Endothelial cell of umbilical vein (primary cell): ENCODE data around the gene ROMO1. TPM values are rescaled to one million over a fixed set of nuclear protein-coding genes. Genes with fewer than 3 reads are reported as not detected.

ENCODE experiments used
- BruUV-seq: library from RNA; stranded (reverse); fragments of 400-500 nt; replicated peaks from 2 replicates; lab custom pipeline; 2021; lab: Mats Ljungman, UMichigan
- CTCF ChIA-PET: fragments of 300-600, 350-600 bp; sonication (Branson Sonifier 250); formaldehyde crosslinking; loops from one replicate; lab custom pipeline; 2021; ENCODE audit warnings: antibody characterized with exemption, inconsistent platforms; lab: Charles Lee
- POLR2A ChIA-PET: fragments of 300-600, 350-600 bp; sonication (Branson Sonifier 250); formaldehyde crosslinking; loops from one replicate; lab custom pipeline; 2021; ENCODE audit warnings: antibody characterized with exemption, inconsistent platforms; lab: Charles Lee
- DNase-seq: peaks from one replicate; pipeline ENCODE4 v3.0.0-alpha.2; 2011; ENCODE audit warnings: low read depth, low spot score
- FAIRE-seq: peaks from 2 replicates; lab custom pipeline; 2011; peaks lifted over from hg19 to GRCh38; lab: Jason Lieb, UNC
- H2AFZ ChIP-seq: 2 replicates; pipeline ENCODE4 v1.6.0; 2012; ENCODE audit warnings: low read depth, low read length, control low read depth, inconsistent platforms
- H3K27ac ChIP-seq: 2 replicates; pipeline ENCODE4 v1.5.1; 2011; ENCODE audit warnings: low read depth, mild to moderate bottlenecking, control low read depth, low read length, moderate library complexity; ENCODE audit not compliant: insufficient read depth
- H3K27me3 ChIP-seq, 2 experiments: 2 replicates each; pipeline versions ENCODE4 v1.6.0 to v1.6.1; 2011; ENCODE audit warnings: low read length in 2 of 2, mixed read lengths in 1 of 2; ENCODE audit not compliant: control insufficient read depth in 2 of 2, insufficient read depth in 2 of 2
- H3K36me3 ChIP-seq, 2 experiments: 2 replicates in 1 of 2; 3 replicates in 1 of 2; pipeline ENCODE4 v1.5.1; 2011; ENCODE audit warnings: low read length in 2 of 2, mild to moderate bottlenecking in 1 of 2, moderate library complexity in 1 of 2; ENCODE audit not compliant: control insufficient read depth in 2 of 2, insufficient read depth in 2 of 2; ENCODE audit errors: extremely low read depth in 1 of 2
- H3K4me1 ChIP-seq: 3 replicates; pipeline ENCODE4 v1.5.1; 2011; ENCODE audit warnings: mild to moderate bottlenecking, low read length; ENCODE audit not compliant: control insufficient read depth, insufficient read depth; ENCODE audit errors: extremely low read depth
- H3K4me2 ChIP-seq: 2 replicates; pipeline ENCODE4 v1.6.1; 2011; ENCODE audit warnings: low read length, control low read depth, mixed read lengths; ENCODE audit not compliant: insufficient read depth
- H3K4me3 ChIP-seq, 3 experiments: fragments of 200-600 bp in 1 of 3; sonication (generic), shearing (Covaris generic) in 1 of 3; replicated peaks in 1 of 3; 2 replicates each; pipeline ENCODE4 v1.5.1; 2011 to 2016; ENCODE audit warnings: control low read depth in 3 of 3, low read length in 3 of 3, mild to moderate bottlenecking in 2 of 3, inconsistent platforms in 1 of 3, low read depth in 1 of 3, moderate library complexity in 1 of 3; ENCODE audit not compliant: insufficient read depth in 1 of 3
- H3K79me2 ChIP-seq: 2 replicates; pipeline ENCODE4 v1.6.0; 2012; ENCODE audit warnings: low read length, inconsistent platforms; ENCODE audit not compliant: control insufficient read depth, insufficient read depth
- H3K9ac ChIP-seq: replicated peaks from 2 replicates; pipeline ENCODE3; 2011; ENCODE audit warnings: low read length, control low read depth; ENCODE audit not compliant: insufficient read depth; ENCODE audit errors: extremely low read depth
- H3K9me1 ChIP-seq: replicated peaks from 3 replicates; pipeline ENCODE4 v1.6.0; 2011; ENCODE audit warnings: mild to moderate bottlenecking, low read length; ENCODE audit not compliant: control insufficient read depth, insufficient read depth; ENCODE audit errors: extremely low read depth
- H3K9me3 ChIP-seq: replicated peaks from 2 replicates; pipeline ENCODE4 v1.5.1; 2012; ENCODE audit warnings: low read length, inconsistent platforms; ENCODE audit not compliant: control insufficient read depth, insufficient read depth
- H4K20me1 ChIP-seq: replicated peaks from 2 replicates; pipeline ENCODE3; 2011; ENCODE audit warnings: mild to moderate bottlenecking, low read length; ENCODE audit not compliant: control insufficient read depth, insufficient read depth; ENCODE audit errors: extremely low read depth
- EZH2 ChIP-seq: IDR thresholded peaks from 2 replicates; pipeline ENCODE4 v1.6.1; 2012; ENCODE audit warnings: borderline replicate concordance, low read depth, mild to moderate bottlenecking, moderate library complexity, low read length, inconsistent platforms; ENCODE audit not compliant: severe bottlenecking
- FOS ChIP-seq: IDR thresholded peaks from 2 replicates; pipeline ENCODE4 v1.6.1; 2011; ENCODE audit warnings: mild to moderate bottlenecking, low read length, moderate library complexity, borderline replicate concordance; ENCODE audit not compliant: insufficient read depth
- GATA2 ChIP-seq: IDR thresholded peaks from 2 replicates; pipeline ENCODE4 v1.7.0; 2011; ENCODE audit warnings: low read depth, mild to moderate bottlenecking, moderate library complexity, mixed read lengths, low read length; ENCODE audit not compliant: insufficient read length, insufficient read depth
- JUN ChIP-seq: IDR thresholded peaks from 2 replicates; pipeline ENCODE4 v1.6.1; 2011; ENCODE audit warnings: borderline replicate concordance, low read depth; ENCODE audit not compliant: insufficient read length, insufficient read depth
- MYC ChIP-seq: IDR thresholded peaks from one replicate; pipeline ENCODE4 v1.6.1; 2011; ENCODE audit warnings: mild to moderate bottlenecking, low read depth, low read length
- POLR2A ChIP-seq: IDR thresholded peaks from 2 replicates; pipeline ENCODE4 v1.6.1; 2012; ENCODE audit warnings: low read depth, mild to moderate bottlenecking, control low read depth, low read length
- POLR2AphosphoS5 ChIP-seq: IDR thresholded peaks from 2 replicates; pipeline ENCODE4 v1.6.1; 2012; ENCODE audit warnings: low read depth, mild to moderate bottlenecking, control low read depth, low read length, moderate library complexity; ENCODE audit not compliant: insufficient read depth
- dilution Hi-C: fragments of 300-500 bp; cut with MboI; formaldehyde crosslinking; loops from one replicate; pipeline ENCODE4 v1.15.0; 2019; ENCODE audit warnings: low sequenced_read_pairs; ENCODE audit not compliant: extremely low pct_ligation_motif_present
- intact Hi-C: fragments of 100-400 bp; cut with micrococcal nuclease; formaldehyde crosslinking; loops from one replicate; pipeline ENCODE4 v1.10.0; 2022
- polyA plus RNA-seq, 4 experiments: library from polyadenylated mRNA; depleted of rRNA in 3 of 4; stranded (reverse) in 3 of 4; unstranded in 1 of 4; fragments of >200 nt; gene quantifications; 2 replicates each; pipeline versions ENCODE4 v1.2.1 to v1.2.3, GENCODE V29; 2011 to 2012; ENCODE audit warnings: missing spikeins in 1 of 4
- total RNA-seq: library from RNA; stranded (reverse); gene quantifications from 2 replicates; pipeline ENCODE4 v1.2.3, GENCODE V29; 2021
- TF ChIP-seq, protein P1 (sequence below): IDR thresholded peaks from 2 replicates; pipeline ENCODE4 v1.6.1; 2011; ENCODE audit not compliant: insufficient read depth, insufficient read length
- TF ChIP-seq, protein P2 (sequence below), 2 donors: IDR thresholded peaks; 1 replicate in 1 of 2; 2 replicates in 1 of 2; pipeline ENCODE4 v1.5.1; 2011; ENCODE audit warnings: low read length in 2 of 2, mild to moderate bottlenecking in 2 of 2, moderate library complexity in 2 of 2, control low read depth in 1 of 2, inconsistent platforms in 1 of 2, low read depth in 1 of 2; ENCODE audit not compliant: insufficient read depth in 1 of 2; ENCODE audit errors: extremely low read depth in 1 of 2

The ROMO1 gene
- total and polyA plus RNA-seq, 2 donors (not counting 3 experiments of a cell fraction or from before 2014, with no cell fraction given), result 174 to 1,099 TPM

DNA sequence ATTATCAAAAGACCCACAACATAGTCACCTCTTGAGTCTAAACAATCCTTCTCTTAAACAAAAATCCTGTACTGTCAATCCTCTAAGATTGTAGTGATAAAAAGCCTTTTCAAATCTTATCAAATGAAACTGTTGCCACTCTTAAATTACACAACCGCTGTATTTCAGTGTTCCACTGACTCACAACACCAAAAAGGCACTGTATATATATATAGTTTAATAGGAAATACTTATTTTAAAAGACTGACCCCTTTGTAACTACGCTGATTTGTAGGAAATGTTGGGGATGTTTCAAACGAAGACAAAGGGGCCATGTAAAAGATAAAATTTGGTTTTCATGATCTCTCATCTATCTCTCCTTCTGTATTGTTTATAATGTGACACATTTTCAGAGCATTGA, 48.6 kb upstream of the ROMO1 start:
- Histone ChIP-seq H3K27me3 (no peaks in the 10 kb centered on the region), H4K20me1 (peaks cover 10% of the 10 kb centered on the region), H3K27ac (no peak overlapping the region), H3K9me1 (no peaks in the 10 kb centered on the region), H3K9me3 (no peaks in the 10 kb centered on the region), H3K79me2 (peaks cover 87% of the 10 kb centered on the region), H3K9ac (no peak overlapping the region), H3K4me2 (no peak overlapping the region), H2AFZ (no peak overlapping the region), H3K36me3 (peaks cover 19 to 21% of the 10 kb centered on the region in 2 experiments), H3K4me3 (no peak overlapping the region), H3K4me1 (no peaks in the 10 kb centered on the region)
- no peak for TF ChIP-seq POLR2AphosphoS5
- TF ChIP-seq POLR2A, result no peak
- TF ChIP-seq EZH2, result no peak
- ChIA-PET POLR2A (no interaction called here), CTCF (no interaction called here)
- FAIRE-seq (no peak), DNase-seq (no peak)
- intact Hi-C loops, result no loop called here
- dilution Hi-C loops, result no loop called here
- no TSS peak for BruUV-seq

DNA sequence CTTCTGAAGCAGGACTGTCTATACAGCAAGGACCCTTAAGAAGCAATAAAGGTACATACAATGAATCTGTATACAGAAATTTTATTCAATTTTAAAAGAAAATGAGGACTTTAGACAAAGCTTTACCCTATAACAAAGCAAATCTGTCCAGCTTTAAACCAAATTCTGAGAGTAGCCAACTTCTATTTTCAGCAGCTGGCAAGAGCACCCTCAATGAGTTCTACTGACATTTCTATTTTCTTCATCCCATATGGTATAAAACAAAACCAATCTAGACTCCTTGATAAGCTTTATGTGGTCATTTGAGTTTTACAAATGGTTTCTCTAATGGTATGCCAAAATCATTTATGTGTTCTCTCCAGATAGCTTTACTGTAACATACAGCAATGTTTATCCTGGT, 47.2 kb upstream of the ROMO1 start:
- peaks cover 19 to 21% of the 10 kb centered on the region in 2 experiments for H3K36me3 ChIP-seq
- dilution Hi-C loops (no loop called here), intact Hi-C loops (no loop called here)
- peak; percentile 12 for FAIRE-seq
- no peak overlapping the region for H3K27ac ChIP-seq
- POLR2A ChIA-PET, result no interaction called here
- CTCF ChIA-PET, result interaction anchor here (1.2 kb wide), 1 partner anchor 10 kb away, joined by 3 read pairs; no protein-coding TSS in a partner anchor
- no peak overlapping the region for H2AFZ ChIP-seq
- no peaks in the 10 kb centered on the region for H3K4me1 ChIP-seq
- DNase-seq, result no peak
- H3K9me3 ChIP-seq, result no peaks in the 10 kb centered on the region
- no peak overlapping the region for H3K9ac ChIP-seq
- H3K9me1 ChIP-seq, result no peaks in the 10 kb centered on the region
- BruUV-seq, result no TSS peak
- H3K79me2 ChIP-seq, result peaks cover 94% of the 10 kb centered on the region
- H3K4me3 ChIP-seq, result no peak overlapping the region
- TF ChIP-seq JUN (no peak), GATA2 (no peak), EZH2 (no peak), FOS (no peak), MYC (no peak), POLR2A (no peak)
- TF ChIP-seq, protein P1, sequence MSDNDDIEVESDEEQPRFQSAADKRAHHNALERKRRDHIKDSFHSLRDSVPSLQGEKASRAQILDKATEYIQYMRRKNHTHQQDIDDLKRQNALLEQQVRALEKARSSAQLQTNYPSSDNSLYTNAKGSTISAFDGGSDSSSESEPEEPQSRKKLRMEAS, result no peak
- TF ChIP-seq, protein P2, sequence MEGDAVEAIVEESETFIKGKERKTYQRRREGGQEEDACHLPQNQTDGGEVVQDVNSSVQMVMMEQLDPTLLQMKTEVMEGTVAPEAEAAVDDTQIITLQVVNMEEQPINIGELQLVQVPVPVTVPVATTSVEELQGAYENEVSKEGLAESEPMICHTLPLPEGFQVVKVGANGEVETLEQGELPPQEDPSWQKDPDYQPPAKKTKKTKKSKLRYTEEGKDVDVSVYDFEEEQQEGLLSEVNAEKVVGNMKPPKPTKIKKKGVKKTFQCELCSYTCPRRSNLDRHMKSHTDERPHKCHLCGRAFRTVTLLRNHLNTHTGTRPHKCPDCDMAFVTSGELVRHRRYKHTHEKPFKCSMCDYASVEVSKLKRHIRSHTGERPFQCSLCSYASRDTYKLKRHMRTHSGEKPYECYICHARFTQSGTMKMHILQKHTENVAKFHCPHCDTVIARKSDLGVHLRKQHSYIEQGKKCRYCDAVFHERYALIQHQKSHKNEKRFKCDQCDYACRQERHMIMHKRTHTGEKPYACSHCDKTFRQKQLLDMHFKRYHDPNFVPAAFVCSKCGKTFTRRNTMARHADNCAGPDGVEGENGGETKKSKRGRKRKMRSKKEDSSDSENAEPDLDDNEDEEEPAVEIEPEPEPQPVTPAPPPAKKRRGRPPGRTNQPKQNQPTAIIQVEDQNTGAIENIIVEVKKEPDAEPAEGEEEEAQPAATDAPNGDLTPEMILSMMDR (IDR thresholded peaks at IDR 0.05; ENCODE audit: extremely low read depth in 1 of 2, insufficient read depth in 1 of 2, low read depth in 1 of 2, low read length in 2 of 2), result no peak
- H4K20me1 ChIP-seq, result peaks cover 11% of the 10 kb centered on the region
- H3K4me2 ChIP-seq, result no peak overlapping the region
- no peaks in the 10 kb centered on the region for H3K27me3 ChIP-seq
